GM21515 (cell line): ENCODE data around the gene GRK1.

Experiments used
- ATAC-seq: cut with Tn5 transposase; IDR thresholded peaks from one replicate; pipeline ENCODE4 v1.9.1; 2021; ENCODE audit not compliant: unreplicated experiment

Gene GRK1

GRCh38 chr13:113632706-113633484 is 34.1 kb upstream of the GRK1 start:
- ATAC-seq: no peak

- no peak for ATAC-seq
Observed at GRCh38 chr13:113633485-113633873, 33.5 kb upstream of the GRK1 start.

GRCh38 chr13:113634279-113635047 is 32.6 kb upstream of the GRK1 start:
- no peak for ATAC-seq

- ATAC-seq: no peak
Observed at GRCh38 chr13:113635048-113635420, 32.0 kb upstream of the GRK1 start.

GRCh38 chr13:113635709-113636108 is 31.3 kb upstream of the GRK1 start:
- ATAC-seq: no peak

- ATAC-seq: no peak
Observed at GRCh38 chr13:113636266-113636963, 30.6 kb upstream of the GRK1 start.

GRCh38 chr13:113637262-113638160 is 29.5 kb upstream of the GRK1 start:
- ATAC-seq: no peak

- ATAC-seq: no peak
Observed at GRCh38 chr13:113638173-113638746, 28.8 kb upstream of the GRK1 start.

- ATAC-seq: no peak
Observed at GRCh38 chr13:113638806-113639205, 28.2 kb upstream of the GRK1 start.

GRCh38 chr13:113639616-113640262 is 27.3 kb upstream of the GRK1 start:
- no peak for ATAC-seq

GRCh38 chr13:113641426-113641825 is 25.6 kb upstream of the GRK1 start:
- ATAC-seq: no peak

- no peak for ATAC-seq
Observed at GRCh38 chr13:113642563-113642962, 24.5 kb upstream of the GRK1 start.

GRCh38 chr13:113643593-113643992 is 23.4 kb upstream of the GRK1 start:
- ATAC-seq: no peak

GRCh38 chr13:113644800-113645199 is 22.2 kb upstream of the GRK1 start:
- no peak for ATAC-seq

GRCh38 chr13:113645329-113645728 is 21.7 kb upstream of the GRK1 start:
- ATAC-seq: no peak

- no peak for ATAC-seq
Observed at GRCh38 chr13:113646376-113646775, 20.6 kb upstream of the GRK1 start.

GRCh38 chr13:113646921-113647340 is 20.1 kb upstream of the GRK1 start:
- ATAC-seq: no peak

GRCh38 chr13:113647351-113648215 is 19.4 kb upstream of the GRK1 start:
- ATAC-seq: no peak

GRCh38 chr13:113648216-113648610 is 18.8 kb upstream of the GRK1 start:
- no peak for ATAC-seq
